HCT116 (cell line): ENCODE results near the gene TNKS2. TPM values are rescaled to one million over a fixed set of nuclear protein-coding genes. Genes with fewer than 3 reads are reported as not detected.

Experiments used
- ATAC-seq: fragments of 200-7000 bp; cut with Tn5 transposase; 2 replicates; pipeline ENCODE4 v1.9.1; 2020; ENCODE audit warnings: mild to moderate bottlenecking, moderate library complexity
- BruUV-seq: library from RNA; stranded (reverse); fragments of 400-500 nt; replicated peaks from 2 replicates; lab custom pipeline; 2021; lab: Mats Ljungman, UMichigan
- CTCF ChIA-PET: fragments of 300-600 bp; sonication (Branson Sonifier 250); formaldehyde crosslinking; loops from one replicate; lab custom pipeline; 2021; ENCODE audit warnings: antibody characterized with exemption; lab: Charles Lee
- POLR2A ChIA-PET: fragments of 300-600, 350-600 bp; sonication (Branson Sonifier 250); formaldehyde crosslinking; loops from one replicate; lab custom pipeline; 2021; ENCODE audit warnings: antibody characterized with exemption; lab: Charles Lee
- RAD21 ChIA-PET, 2 experiments: fragments of 300-600 bp; sonication (Branson Sonifier 250); formaldehyde crosslinking; loops; one replicate each; lab custom pipeline; 2023; ENCODE audit warnings: low total read pairs in 2 of 2; ENCODE audit not compliant: uncharacterized antibody in 2 of 2, unreplicated experiment in 2 of 2, low non-redundant PET in 1 of 2; lab: Charles Lee
- DNase-seq: peaks from one replicate; pipeline ENCODE4 v3.0.0-alpha.2; 2010; ENCODE audit warnings: low read depth, low spot score
- H2AFZ ChIP-seq: fragments of 200-600 bp; shearing (Covaris generic), sonication (generic); 2 replicates; pipeline ENCODE4 v1.6.1; 2017; ENCODE audit warnings: low read depth, mixed run types, mixed read lengths, antibody characterized with exemption, low read length; ENCODE audit not compliant: poor library complexity, severe bottlenecking
- H3K27ac ChIP-seq: 2 replicates; pipeline ENCODE4 v1.5.1; 2012; ENCODE audit warnings: low read depth, low read length
- H3K27me3 ChIP-seq: fragments of 200-600 bp; sonication (generic); 2 replicates; pipeline ENCODE4 v1.6.1; 2016; ENCODE audit warnings: mixed run types, low read length, mixed read lengths; ENCODE audit not compliant: insufficient read depth
- H3K36me3 ChIP-seq, 2 experiments: fragments of 200-500 bp in 1 of 2; fragments of 200-600 bp in 1 of 2; sonication (Bioruptor generic) in 1 of 2; sonication (generic) in 1 of 2; 2 replicates each; pipeline versions ENCODE4 v1.5.1 to v1.6.1; 2014 to 2016; ENCODE audit warnings: low read length in 2 of 2, inconsistent platforms in 1 of 2, mixed read lengths in 1 of 2, mixed run types in 1 of 2; ENCODE audit not compliant: insufficient read depth in 2 of 2, control insufficient read depth in 1 of 2
- H3K4me1 ChIP-seq, 2 experiments: fragments of 200-600 bp in 1 of 2; sonication (generic) in 1 of 2; 2 replicates each; pipeline versions ENCODE4 v1.5.1 to v1.6.1; 2012 to 2017; ENCODE audit warnings: low read length in 2 of 2, inconsistent platforms in 1 of 2, mild to moderate bottlenecking in 1 of 2, mixed read lengths in 1 of 2, mixed run types in 1 of 2, moderate library complexity in 1 of 2; ENCODE audit not compliant: insufficient read depth in 2 of 2, control insufficient read depth in 1 of 2
- H3K4me2 ChIP-seq: fragments of 200-600 bp; sonication (generic); 2 replicates; pipeline ENCODE4 v1.6.1; 2017; ENCODE audit warnings: mixed run types, low read length, mixed read lengths
- H3K4me3 ChIP-seq, 2 experiments: fragments of 200-600 bp in 1 of 2; sonication (generic) in 1 of 2; replicated peaks in 1 of 2; 2 replicates each; pipeline ENCODE4 v1.5.1; 2011 to 2016; ENCODE audit warnings: low read length in 2 of 2, control low read depth in 1 of 2, low read depth in 1 of 2, mild to moderate bottlenecking in 1 of 2, mixed read lengths in 1 of 2, mixed run types in 1 of 2
- H3K79me2 ChIP-seq: fragments of 200-600 bp; sonication (generic); 2 replicates; pipeline ENCODE4 v1.6.1; 2017; ENCODE audit warnings: mild to moderate bottlenecking, mixed run types, low read length, moderate library complexity, mixed read lengths; ENCODE audit not compliant: insufficient read depth
- H3K9ac ChIP-seq: fragments of 200-600 bp; sonication (generic); 2 replicates; pipeline ENCODE4 v1.6.1; 2016; ENCODE audit warnings: low read length, mixed read lengths
- H3K9me2 ChIP-seq: fragments of 200-600 bp; sonication (generic), shearing (Covaris generic); 2 replicates; pipeline ENCODE4 v1.6.1; 2017; ENCODE audit warnings: mixed run types, mild to moderate bottlenecking, moderate library complexity; ENCODE audit not compliant: insufficient read depth
- H3K9me3 ChIP-seq, 2 experiments: fragments of 200-500 bp in 1 of 2; fragments of 200-600 bp in 1 of 2; sonication (Bioruptor generic) in 1 of 2; sonication (generic) in 1 of 2; 2 replicates each; pipeline ENCODE4 v1.6.1; 2014 to 2017; ENCODE audit warnings: low read length in 2 of 2, mixed read lengths in 2 of 2, inconsistent platforms in 1 of 2, low read depth in 1 of 2, mild to moderate bottlenecking in 1 of 2, mixed run types in 1 of 2, moderate library complexity in 1 of 2; ENCODE audit not compliant: control insufficient read depth in 1 of 2, insufficient read depth in 1 of 2
- H4K20me1 ChIP-seq: fragments of 200-600 bp; sonication (generic), shearing (Covaris generic); 2 replicates; pipeline ENCODE4 v1.6.1; 2017; ENCODE audit warnings: mixed run types, mild to moderate bottlenecking, moderate library complexity; ENCODE audit not compliant: insufficient read depth
- CEBPB ChIP-seq: IDR thresholded peaks from 2 replicates; pipeline ENCODE4 v1.6.1; 2012; ENCODE audit warnings: low read depth
- FOSL1 ChIP-seq: IDR thresholded peaks from 2 replicates; pipeline ENCODE4 v1.6.1; 2012; ENCODE audit warnings: low read depth
- JUND ChIP-seq: IDR thresholded peaks from 2 replicates; pipeline ENCODE4 v1.6.1; 2012
- RAD21 ChIP-seq: IDR thresholded peaks from 2 replicates; pipeline ENCODE4 v1.6.1; 2012; ENCODE audit warnings: low read depth, mild to moderate bottlenecking
- intact Hi-C: fragments of 100-400 bp; cut with micrococcal nuclease; formaldehyde crosslinking; loops from 2 replicates; pipeline ENCODE4 v1.10.0; 2022
- total RNA-seq: library from RNA; stranded (reverse); gene quantifications from one replicate; pipeline ENCODE4 v1.2.1, GENCODE V29; 2021; ENCODE audit not compliant: unreplicated experiment
- TF ChIP-seq, protein P1 (sequence below): IDR thresholded peaks from 2 replicates; pipeline ENCODE4 v1.6.1; 2012
- TF ChIP-seq, protein P2 (sequence below), 3 experiments: fragments of 200-600 bp in 1 of 3; sonication (generic) in 1 of 3; IDR thresholded peaks in 2 of 3; conservative IDR thresholded peaks in 1 of 3; 2 replicates each; pipeline ENCODE4 v1.5.1; 2012 to 2017; ENCODE audit warnings: low read depth in 2 of 3, low read length in 2 of 3, antibody characterized with exemption in 1 of 3, borderline replicate concordance in 1 of 3, control low read depth in 1 of 3, mild to moderate bottlenecking in 1 of 3, mixed read lengths in 1 of 3, mixed run types in 1 of 3, moderate library complexity in 1 of 3; ENCODE audit not compliant: insufficient read depth in 1 of 3

TNKS2 gene
- total RNA-seq, 1 experiment from 2014 or later, result 20.7 TPM

DNA sequence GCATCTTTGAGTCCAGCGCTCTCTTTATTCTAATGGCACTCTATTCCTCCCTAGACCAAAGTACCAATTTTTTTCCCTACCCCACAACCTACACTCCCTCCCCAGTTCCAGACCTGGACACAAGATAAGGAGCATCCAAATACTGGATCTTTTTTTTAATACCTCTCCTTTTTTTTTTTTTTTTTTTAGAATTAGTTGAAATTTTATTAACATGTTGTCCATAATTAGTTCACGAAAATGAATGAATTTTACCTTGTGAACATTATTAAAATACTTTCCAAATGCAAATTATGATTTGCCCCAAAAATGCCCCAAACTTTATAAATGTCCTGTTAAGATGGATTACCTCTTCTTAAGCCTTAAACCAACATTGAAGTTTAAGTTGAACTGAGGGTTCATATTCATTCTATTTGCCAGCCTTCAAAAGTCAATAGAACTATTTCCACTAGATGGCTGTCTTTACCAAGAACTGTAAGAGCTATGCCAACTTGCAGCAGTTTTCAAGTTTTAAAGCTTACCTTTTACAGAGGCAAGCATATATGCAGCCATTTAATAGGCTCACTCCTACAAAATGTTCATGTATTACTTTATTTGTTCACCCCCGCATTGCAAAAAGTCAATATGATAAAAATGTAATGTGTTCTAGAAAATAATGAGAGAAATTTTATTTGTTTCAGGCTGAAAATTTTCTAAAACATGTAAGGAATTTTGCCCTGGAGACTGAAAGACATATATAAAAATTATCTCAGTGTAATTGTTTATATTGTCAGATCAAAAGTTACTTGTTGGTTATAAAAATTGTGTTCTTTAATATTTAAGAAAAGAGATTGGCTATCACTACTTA lies 39.7 kb upstream of the TNKS2 start:
- no TSS peak for BruUV-seq
- POLR2A ChIA-PET, result interaction anchor here (1.6 kb wide), 1 partner anchor 154 kb away, joined by 4 read pairs; no protein-coding TSS in a partner anchor

More for the DNA sequence above, 39.7 kb upstream of the TNKS2 start:
- H3K4me1 ChIP-seq, result no peaks in the 10 kb centered on the region
- peak overlapping the region; percentile 13 for H2AFZ ChIP-seq
- no peak overlapping the region for H3K27ac ChIP-seq
- no peaks in the 10 kb centered on the region for H3K9me3 ChIP-seq
- H3K4me3 ChIP-seq, result no peak overlapping the region
- no peak overlapping the region for H3K9ac ChIP-seq
- TF ChIP-seq RAD21, result peak; percentile 93
- TF ChIP-seq CEBPB, result peak; percentile 13; the same call in 1 of the 2 replicates
- TF ChIP-seq, protein P1, sequence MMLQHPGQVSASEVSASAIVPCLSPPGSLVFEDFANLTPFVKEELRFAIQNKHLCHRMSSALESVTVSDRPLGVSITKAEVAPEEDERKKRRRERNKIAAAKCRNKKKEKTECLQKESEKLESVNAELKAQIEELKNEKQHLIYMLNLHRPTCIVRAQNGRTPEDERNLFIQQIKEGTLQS, result no peak
- no peak for TF ChIP-seq JUND
- no peak for TF ChIP-seq FOSL1
- TF ChIP-seq, protein P2, sequence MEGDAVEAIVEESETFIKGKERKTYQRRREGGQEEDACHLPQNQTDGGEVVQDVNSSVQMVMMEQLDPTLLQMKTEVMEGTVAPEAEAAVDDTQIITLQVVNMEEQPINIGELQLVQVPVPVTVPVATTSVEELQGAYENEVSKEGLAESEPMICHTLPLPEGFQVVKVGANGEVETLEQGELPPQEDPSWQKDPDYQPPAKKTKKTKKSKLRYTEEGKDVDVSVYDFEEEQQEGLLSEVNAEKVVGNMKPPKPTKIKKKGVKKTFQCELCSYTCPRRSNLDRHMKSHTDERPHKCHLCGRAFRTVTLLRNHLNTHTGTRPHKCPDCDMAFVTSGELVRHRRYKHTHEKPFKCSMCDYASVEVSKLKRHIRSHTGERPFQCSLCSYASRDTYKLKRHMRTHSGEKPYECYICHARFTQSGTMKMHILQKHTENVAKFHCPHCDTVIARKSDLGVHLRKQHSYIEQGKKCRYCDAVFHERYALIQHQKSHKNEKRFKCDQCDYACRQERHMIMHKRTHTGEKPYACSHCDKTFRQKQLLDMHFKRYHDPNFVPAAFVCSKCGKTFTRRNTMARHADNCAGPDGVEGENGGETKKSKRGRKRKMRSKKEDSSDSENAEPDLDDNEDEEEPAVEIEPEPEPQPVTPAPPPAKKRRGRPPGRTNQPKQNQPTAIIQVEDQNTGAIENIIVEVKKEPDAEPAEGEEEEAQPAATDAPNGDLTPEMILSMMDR (IDR thresholded peaks at IDR 0.05 in 2 of 3, conservative IDR thresholded peaks at IDR 0.05 in 1 of 3; ENCODE audit: borderline replicate concordance in 1 of 3, insufficient read depth in 1 of 3, low read depth in 2 of 3, low read length in 2 of 3), result peak; percentile 46 to 77 (median 75)
- TF ChIP-seq, all 23 proteins: peak for 3
- peak; percentile 86 for ATAC-seq
- H4K20me1 ChIP-seq, result no peaks in the 10 kb centered on the region
- ChIA-PET CTCF (interaction anchor here (0.6 to 2.1 kb wide), 11 partner anchors 9 to 676 kb away, joined by 3 to 29 read pairs (median 4); partner anchors contain the start of genes BTAF1 and FGFBP3), RAD21 (interaction anchor here (0.7 to 1.4 kb wide), 4 partner anchors 152 to 462 kb away, joined by 3 to 10 read pairs (median 3); no protein-coding TSS in a partner anchor)
- no peaks in the 10 kb centered on the region for H3K27me3 ChIP-seq
- H3K9me2 ChIP-seq, result no peaks in the 10 kb centered on the region
- no peaks in the 10 kb centered on the region for H3K36me3 ChIP-seq
- H3K79me2 ChIP-seq, result no peaks in the 10 kb centered on the region
- H3K4me2 ChIP-seq, result no peak overlapping the region
- DNase-seq, result peak; percentile 65
- intact Hi-C loops, result loop anchor here (1.0 to 2.0 kb wide), 2 partner anchors 154 to 676 kb away; no protein-coding TSS in a partner anchor
